Left forelimb (tissue), 1 donor: ENCODE results near the gene KY.

Source experiments
- DNase-seq: peaks from one replicate; pipeline ENCODE4 v3.0.0-alpha.2; 2018; ENCODE audit warnings: low spot score

Gene KY

GRCh38 chr3:134650431-134651346 lies at the start of gene KY:
TSS of gene KY (minus strand) at chr3:134651022. CDS start at chr3:134650960, 62 bp downstream.
- no peak for DNase-seq

GRCh38 chr3:134699721-134700120 lies 48.9 kb upstream of the KY start:
- no peak for DNase-seq

- DNase-seq, result no peak
Observed at GRCh38 chr3:134699141-134699711, 48.4 kb upstream of the KY start.

GRCh38 chr3:134697830-134698689 lies 47.2 kb upstream of the KY start:
- no peak for DNase-seq

GRCh38 chr3:134696155-134696554 lies 45.3 kb upstream of the KY start:
- no peak for DNase-seq

- DNase-seq, result no peak
Observed at GRCh38 chr3:134694946-134695543, 44.2 kb upstream of the KY start.

GRCh38 chr3:134694466-134694865 lies 43.6 kb upstream of the KY start:
- DNase-seq, result no peak

GRCh38 chr3:134693804-134694203 lies 43.0 kb upstream of the KY start:
- DNase-seq, result no peak

GRCh38 chr3:134693226-134693625 lies 42.4 kb upstream of the KY start:
- DNase-seq, result no peak

- no peak for DNase-seq
Observed at GRCh38 chr3:134690226-134690625, 39.4 kb upstream of the KY start.

- DNase-seq, result no peak
Observed at GRCh38 chr3:134687642-134688041, 36.8 kb upstream of the KY start.

- no peak for DNase-seq
Observed at GRCh38 chr3:134685929-134686802, 35.3 kb upstream of the KY start.

- DNase-seq, result no peak
Observed at GRCh38 chr3:134682196-134682880, 31.5 kb upstream of the KY start.

- no peak for DNase-seq
Observed at GRCh38 chr3:134681522-134681900, 30.7 kb upstream of the KY start.

- no peak for DNase-seq
Observed at GRCh38 chr3:134680796-134681521, 30.1 kb upstream of the KY start.

GRCh38 chr3:134677987-134678308 lies 27.1 kb upstream of the KY start:
- DNase-seq, result peak; percentile 37

GRCh38 chr3:134677196-134677986 lies 26.6 kb upstream of the KY start:
- DNase-seq, result peak; percentile 36

GRCh38 chr3:134675726-134676256 lies 25.0 kb upstream of the KY start:
- DNase-seq, result no peak

- DNase-seq, result peak; percentile 40
Observed at GRCh38 chr3:134672571-134672970, 21.7 kb upstream of the KY start.
